Liver (tissue), 9 donors: ENCODE measurements around the gene RALGAPA2. TPM values are rescaled to one million over a fixed set of nuclear protein-coding genes. Genes with fewer than 3 reads are reported as not detected.

Source experiments
- DNase-seq: peaks from one replicate; pipeline ENCODE4 v3.0.0-alpha.2; 2017; ENCODE audit warnings: low spot score
- H3K27ac ChIP-seq, 2 donors: one replicate each; pipeline ENCODE4 v1.7.0; 2013; ENCODE audit warnings: inconsistent platforms in 2 of 2, low read length in 2 of 2, control low read depth in 1 of 2, low read depth in 1 of 2, mild to moderate bottlenecking in 1 of 2
- H3K27me3 ChIP-seq, 4 donors: one replicate each; pipeline versions ENCODE4 v1.6.1 to v1.7.0; 2013; ENCODE audit warnings: low read length in 3 of 4, inconsistent platforms in 1 of 4, mild to moderate bottlenecking in 1 of 4, moderate library complexity in 1 of 4; ENCODE audit not compliant: control insufficient read depth in 4 of 4, insufficient read depth in 4 of 4
- H3K36me3 ChIP-seq, 4 donors: one replicate each; pipeline versions ENCODE4 v1.6.1 to v1.7.0; 2013; ENCODE audit warnings: low read length in 3 of 4, mild to moderate bottlenecking in 3 of 4, low read depth in 1 of 4, moderate library complexity in 1 of 4; ENCODE audit not compliant: control insufficient read depth in 4 of 4, insufficient read depth in 3 of 4
- H3K4me1 ChIP-seq, 4 donors: one replicate each; pipeline versions ENCODE4 v1.6.1 to v1.7.0; 2013; ENCODE audit warnings: low read length in 3 of 4, mild to moderate bottlenecking in 3 of 4, moderate library complexity in 1 of 4; ENCODE audit not compliant: control insufficient read depth in 4 of 4, insufficient read depth in 4 of 4
- H3K4me3 ChIP-seq, 3 donors: one replicate each; pipeline versions ENCODE4 v1.6.1 to v1.7.0; 2013; ENCODE audit warnings: low read length in 3 of 3, control low read depth in 1 of 3, low read depth in 1 of 3, mild to moderate bottlenecking in 1 of 3
- H3K9ac ChIP-seq, 2 donors: one replicate each; pipeline ENCODE4 v1.7.0; 2013; ENCODE audit warnings: low read length in 2 of 2, mild to moderate bottlenecking in 2 of 2, moderate library complexity in 2 of 2, control low read depth in 1 of 2, low read depth in 1 of 2
- H3K9me3 ChIP-seq, 4 donors: one replicate each; pipeline versions ENCODE4 v1.6.1 to v1.7.0; 2013; ENCODE audit warnings: low read length in 3 of 4; ENCODE audit not compliant: control insufficient read depth in 4 of 4
- ATF3 ChIP-seq: IDR thresholded peaks from 2 replicates; pipeline ENCODE4 v1.6.1; 2016; ENCODE audit warnings: antibody characterized with exemption
- CTCF ChIP-seq: fragments of 150-350 bp; IDR thresholded peaks from 2 replicates; pipeline ENCODE4 v1.5.1; 2017; ENCODE audit warnings: improper control_type of control experiment, low read depth, low read length; ENCODE audit not compliant: missing input control
- EGR1 ChIP-seq, 2 donors: IDR thresholded peaks; 2 replicates each; pipeline ENCODE4 v1.6.1; 2016 to 2018; ENCODE audit warnings: antibody characterized with exemption in 2 of 2, low read depth in 2 of 2
- FOXA1 ChIP-seq: IDR thresholded peaks from 2 replicates; pipeline ENCODE4 v1.6.1; 2016; ENCODE audit warnings: antibody characterized with exemption
- FOXA2 ChIP-seq: IDR thresholded peaks from 2 replicates; pipeline ENCODE4 v1.6.1; 2016; ENCODE audit warnings: antibody characterized with exemption
- GABPA ChIP-seq, 2 donors: IDR thresholded peaks in 1 of 2; conservative IDR thresholded peaks in 1 of 2; 2 replicates each; pipeline ENCODE4 v1.6.1; 2016; ENCODE audit warnings: antibody characterized with exemption in 2 of 2, mild to moderate bottlenecking in 1 of 2, moderate library complexity in 1 of 2
- HNF4A ChIP-seq, 2 donors: conservative IDR thresholded peaks; 2 replicates each; pipeline ENCODE4 v1.6.1; 2016; ENCODE audit warnings: antibody characterized with exemption in 2 of 2, mild to moderate bottlenecking in 2 of 2
- HNF4G ChIP-seq: IDR thresholded peaks from 2 replicates; pipeline ENCODE4 v1.6.1; 2016; ENCODE audit warnings: antibody characterized with exemption
- JUND ChIP-seq, 2 donors: IDR thresholded peaks; 2 replicates each; pipeline ENCODE4 v1.6.1; 2016; ENCODE audit warnings: antibody characterized with exemption in 2 of 2
- MAX ChIP-seq: IDR thresholded peaks from 2 replicates; pipeline ENCODE4 v1.6.1; 2016; ENCODE audit warnings: antibody characterized with exemption
- NR2F2 ChIP-seq: IDR thresholded peaks from 2 replicates; pipeline ENCODE4 v1.6.1; 2016; ENCODE audit warnings: antibody characterized with exemption
- RAD21 ChIP-seq, 2 donors: IDR thresholded peaks; 2 replicates each; pipeline ENCODE4 v1.6.1; 2016; ENCODE audit warnings: antibody characterized with exemption in 2 of 2, mild to moderate bottlenecking in 2 of 2
- REST ChIP-seq: IDR thresholded peaks from 2 replicates; pipeline ENCODE4 v1.6.1; 2016; ENCODE audit warnings: antibody characterized with exemption, mild to moderate bottlenecking
- RXRA ChIP-seq, 2 donors: IDR thresholded peaks; 2 replicates each; pipeline ENCODE4 v1.6.1; 2017 to 2018; ENCODE audit warnings: antibody characterized with exemption in 2 of 2, mild to moderate bottlenecking in 1 of 2
- SP1 ChIP-seq: IDR thresholded peaks from 2 replicates; pipeline ENCODE4 v1.6.1; 2018; ENCODE audit warnings: antibody characterized with exemption, mild to moderate bottlenecking
- TAF1 ChIP-seq: conservative IDR thresholded peaks from 2 replicates; pipeline ENCODE4 v1.6.1; 2016; ENCODE audit warnings: antibody characterized with exemption, mild to moderate bottlenecking
- YY1 ChIP-seq: IDR thresholded peaks from 2 replicates; pipeline ENCODE4 v1.6.1; 2016; ENCODE audit warnings: antibody characterized with exemption, mild to moderate bottlenecking
- ZBTB33 ChIP-seq: IDR thresholded peaks from 2 replicates; pipeline ENCODE4 v1.6.1; 2016; ENCODE audit warnings: antibody characterized with exemption
- WGBS: extraction: QIAGEN DNeasy Blood & Tissue Kit; methylation state at CpG from one replicate; pipeline ENCODE4 v1.1.7; 2013; 5-methylcytosine and 5-hydroxymethylcytosine counted together
- polyA plus RNA-seq, 2 donors: library from polyadenylated mRNA; stranded (reverse) in 1 of 2; unstranded in 1 of 2; fragments of 200-250 nt in 1 of 2; fragments of >200 nt in 1 of 2; fragmentation: Nextera tagmentation in 1 of 2; extraction: Ambion mirVana in 1 of 2; gene quantifications; one replicate each; pipeline versions ENCODE4 v1.2.1 to v1.2.3, GENCODE V29; 2013 to 2015
- total RNA-seq, 2 donors: library from RNA; depleted of rRNA; stranded (reverse); fragments of >200 nt; gene quantifications; one replicate each; pipeline ENCODE4 v1.2.3, GENCODE V29; 2014
- donor health status: healthy.
- donor health status: healthy.
- donor health status: healthy.
- donor health status: healthy.
- donor health status: healthy.

Gene RALGAPA2
- total and polyA plus RNA-seq, 4 donors = 14.8 to 89.9 (median 25.1) TPM

GRCh38 chr20:20391766-20392165, 320.7 kb downstream of the RALGAPA2 start:
- Histone ChIP-seq H3K9me3 (no peaks in the 10 kb centered on the region), H3K36me3 (peaks cover 7 to 59% (median 19%) of the 10 kb centered on the region in 4 donors), H3K27ac (no peak overlapping the region), H3K4me1 (no peaks in the 10 kb centered on the region), H3K9ac (no peak overlapping the region), H3K27me3 (no peaks in the 10 kb centered on the region), H3K4me3 (no peak overlapping the region)
- no peak for DNase-seq
- TF ChIP-seq RXRA (IDR thresholded peaks at IDR 0.05) (no peak), MAX (no peak), FOXA2 (no peak), JUND (IDR thresholded peaks at IDR 0.05) (no peak), HNF4G (no peak), SP1 (no peak), ATF3 (no peak), CTCF (no peak), FOXA1 (no peak), NR2F2 (no peak), TAF1 (no peak), EGR1 (IDR thresholded peaks at IDR 0.05; ENCODE audit: low read depth in 2 of 2) (no peak), ZBTB33 (no peak), GABPA (IDR thresholded peaks at IDR 0.05 in 1 of 2, conservative IDR thresholded peaks at IDR 0.05 in 1 of 2) (no peak), HNF4A (conservative IDR thresholded peaks at IDR 0.05) (no peak), RAD21 (IDR thresholded peaks at IDR 0.05) (no peak), REST (no peak), YY1 (no peak)
- WGBS = 93% methylated on average over 13 of the region's 13 CpGs
